Trophoblast cell (in vitro differentiated cells and primary cell): ENCODE data around the gene UBE2E2.

Experiments used
- DNase-seq, 2 donors: peaks; one replicate each; pipeline ENCODE4 v3.0.0-alpha.2; 2016
- H2AFZ ChIP-seq: 2 replicates; pipeline ENCODE4 v1.6.1; 2013; ENCODE audit warnings: low read length, moderate library complexity, mild to moderate bottlenecking; ENCODE audit not compliant: insufficient read depth, poor library complexity
- H2AK5ac ChIP-seq: 2 replicates; pipeline ENCODE4 v1.6.1; 2013; ENCODE audit warnings: mild to moderate bottlenecking, low read length
- H2BK120ac ChIP-seq: 2 replicates; pipeline ENCODE4 v1.6.1; 2013; ENCODE audit warnings: low read length, mild to moderate bottlenecking, moderate library complexity; ENCODE audit not compliant: insufficient read depth, poor library complexity
- H2BK12ac ChIP-seq: 2 replicates; pipeline ENCODE4 v1.6.1; 2013; ENCODE audit warnings: mild to moderate bottlenecking, low read length, moderate library complexity
- H2BK5ac ChIP-seq: 2 replicates; pipeline ENCODE4 v1.6.1; 2013; ENCODE audit warnings: low read length, low read depth, moderate library complexity, mild to moderate bottlenecking; ENCODE audit not compliant: poor library complexity
- H3K14ac ChIP-seq: 2 replicates; pipeline ENCODE4 v1.6.1; 2013; ENCODE audit warnings: mild to moderate bottlenecking, low read length
- H3K18ac ChIP-seq: 2 replicates; pipeline ENCODE4 v1.6.1; 2013; ENCODE audit warnings: mild to moderate bottlenecking, low read length
- H3K23ac ChIP-seq: 2 replicates; pipeline ENCODE4 v1.6.1; 2013; ENCODE audit warnings: low read length
- H3K27ac ChIP-seq: 2 replicates; pipeline ENCODE4 v1.5.1; 2013; ENCODE audit warnings: low read depth, mild to moderate bottlenecking, inconsistent platforms, low read length, moderate library complexity
- H3K27me3 ChIP-seq: 2 replicates; pipeline ENCODE4 v1.6.1; 2013; ENCODE audit warnings: inconsistent platforms, mild to moderate bottlenecking, low read length, moderate library complexity; ENCODE audit not compliant: insufficient read depth
- H3K36me3 ChIP-seq, 2 experiments: 1 replicate in 1 of 2; 2 replicates in 1 of 2; pipeline ENCODE4 v1.6.1; 2013; ENCODE audit warnings: low read length in 2 of 2, mild to moderate bottlenecking in 2 of 2, moderate library complexity in 1 of 2; ENCODE audit not compliant: insufficient read depth in 2 of 2, control insufficient read depth in 1 of 2
- H3K4ac ChIP-seq: 2 replicates; pipeline ENCODE4 v1.6.1; 2013; ENCODE audit warnings: low read depth, mild to moderate bottlenecking, low read length, moderate library complexity
- H3K4me1 ChIP-seq, 2 experiments: 1 replicate in 1 of 2; 2 replicates in 1 of 2; pipeline ENCODE4 v1.6.1; 2013; ENCODE audit warnings: low read length in 2 of 2, mild to moderate bottlenecking in 2 of 2, moderate library complexity in 1 of 2; ENCODE audit not compliant: insufficient read depth in 2 of 2, control insufficient read depth in 1 of 2
- H3K4me2 ChIP-seq: 2 replicates; pipeline ENCODE4 v1.6.1; 2013; ENCODE audit warnings: inconsistent platforms, mild to moderate bottlenecking, low read length, moderate library complexity
- H3K4me3 ChIP-seq: 2 replicates; pipeline ENCODE4 v1.5.1; 2013; ENCODE audit warnings: mild to moderate bottlenecking, low read depth, low read length, inconsistent platforms
- H3K79me1 ChIP-seq: one replicate; pipeline ENCODE4 v1.6.1; 2013; ENCODE audit warnings: low read length
- H3K79me2 ChIP-seq: 2 replicates; pipeline ENCODE4 v1.6.1; 2013; ENCODE audit warnings: low read length, mild to moderate bottlenecking; ENCODE audit not compliant: control insufficient read depth, insufficient read depth, poor library complexity
- H3K9ac ChIP-seq: 2 replicates; pipeline ENCODE4 v1.6.1; 2013; ENCODE audit warnings: mild to moderate bottlenecking, low read length
- H3K9me3 ChIP-seq: 2 replicates; pipeline ENCODE4 v1.6.1; 2013; ENCODE audit warnings: low read depth, mild to moderate bottlenecking, control low read depth, inconsistent platforms, low read length; ENCODE audit not compliant: insufficient read depth
- H4K12ac ChIP-seq: 2 replicates; pipeline ENCODE4 v1.6.1; 2013; ENCODE audit warnings: low read depth, mild to moderate bottlenecking, low read length, moderate library complexity
- H4K8ac ChIP-seq: 2 replicates; pipeline ENCODE4 v1.6.1; 2013; ENCODE audit warnings: low read depth, mild to moderate bottlenecking, low read length, moderate library complexity
- H4K91ac ChIP-seq: one replicate; pipeline ENCODE4 v1.6.1; 2013; ENCODE audit warnings: low read depth, mild to moderate bottlenecking, low read length, moderate library complexity
- WGBS: extraction: QIAGEN DNeasy Blood & Tissue Kit; methylation state at CpG from one replicate; pipeline ENCODE4 v1.1.7; 2013; ENCODE audit warnings: missing lambda C conversion rate; ENCODE audit not compliant: insufficient read length, insufficient coverage; ENCODE audit errors: extremely low coverage; 5-methylcytosine and 5-hydroxymethylcytosine counted together

UBE2E2 gene

DNA sequence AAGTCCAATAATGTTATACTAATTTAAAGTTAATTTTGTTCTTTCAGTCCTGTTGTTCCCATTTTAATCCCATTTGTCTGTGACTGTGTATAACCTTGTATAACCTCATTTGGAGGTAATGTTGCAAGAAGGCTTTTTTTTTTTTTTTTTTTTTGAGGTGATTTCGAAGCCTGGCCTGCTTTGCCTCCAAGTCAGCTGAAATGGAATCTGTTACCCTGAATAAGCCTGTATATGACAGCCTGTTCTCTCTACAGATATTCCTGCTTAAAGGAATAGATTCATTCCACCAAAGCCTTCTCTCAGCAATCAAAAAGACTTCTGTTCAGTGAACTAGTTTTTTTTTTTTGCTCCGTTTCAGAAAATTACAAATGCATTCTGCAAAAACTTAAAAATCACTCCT lies 330.9 kb downstream of the UBE2E2 start:
- Histone ChIP-seq H3K27ac (no peak overlapping the region), H3K79me2 (no peaks in the 10 kb centered on the region), H3K9ac (no peak overlapping the region), H3K9me3 (no peaks in the 10 kb centered on the region), H4K91ac (no peak overlapping the region), H3K23ac (no peak overlapping the region), H4K8ac (no peak overlapping the region), H2BK5ac (no peak overlapping the region), H3K18ac (no peak overlapping the region), H3K79me1 (no peaks in the 10 kb centered on the region), H3K4me3 (no peak overlapping the region), H2AK5ac (no peak overlapping the region), H2AFZ (no peak overlapping the region), H3K27me3 (no peaks in the 10 kb centered on the region), H3K4me1 (no peaks in the 10 kb centered on the region), H3K36me3 (no peaks in the 10 kb centered on the region), H2BK120ac (no peak overlapping the region), H3K4me2 (no peak overlapping the region), H3K4ac (no peak overlapping the region), H4K12ac (no peak overlapping the region), H3K14ac (no peak overlapping the region), H2BK12ac (no peak overlapping the region)
- DNase-seq = no peak
- WGBS = no CpG with 5 or more reads among the region's 2 CpGs

DNA sequence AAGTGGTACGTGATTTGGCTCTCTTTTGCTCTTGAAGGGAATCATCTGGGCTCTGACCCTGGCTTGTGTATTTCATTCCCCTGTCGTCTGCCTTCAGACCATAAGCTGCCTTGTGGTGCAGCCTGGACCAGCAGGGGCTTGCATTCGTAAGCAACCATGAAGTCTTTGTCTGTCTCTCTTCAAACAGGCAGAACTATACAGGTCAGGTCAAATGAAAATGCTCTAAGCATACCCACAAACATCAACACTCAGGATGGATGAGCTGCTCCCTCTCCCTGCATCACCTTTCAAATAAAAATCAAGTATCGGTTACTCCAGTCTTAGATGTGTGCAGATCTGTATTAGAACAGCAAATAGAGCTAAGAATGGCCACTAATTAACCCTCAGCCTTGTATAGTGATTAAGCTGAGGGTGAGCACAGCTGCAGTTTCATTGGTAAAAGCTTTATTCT lies 334.0 kb downstream of the UBE2E2 start:
- no CpG with 5 or more reads among the region's 4 CpGs for WGBS

DNA sequence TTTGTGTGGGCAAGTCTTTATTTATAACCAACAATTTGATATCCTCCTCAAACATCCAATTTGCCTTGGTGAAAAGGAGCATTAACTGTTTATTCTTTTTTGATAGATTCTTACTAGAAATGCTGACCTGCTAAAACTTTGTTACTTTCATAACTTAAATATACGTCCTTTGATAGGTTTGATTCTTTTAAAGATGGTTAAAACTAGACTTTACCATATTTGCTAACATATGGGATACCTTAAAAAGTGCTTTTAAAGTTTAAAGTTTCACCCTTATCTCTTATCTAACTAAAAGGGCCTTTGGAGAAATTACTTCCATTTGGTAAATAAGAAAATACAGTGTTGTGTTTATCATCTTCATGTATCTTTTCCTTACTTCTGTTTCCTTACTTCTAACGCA lies 336.1 kb downstream of the UBE2E2 start:
- no peak overlapping the region for H2BK12ac ChIP-seq
- no peak overlapping the region for H3K4ac ChIP-seq
- no peak overlapping the region for H2BK5ac ChIP-seq
- H3K9me3 ChIP-seq = no peaks in the 10 kb centered on the region
- H3K9ac ChIP-seq = no peak overlapping the region
- H2BK120ac ChIP-seq = no peak overlapping the region
- no peak overlapping the region for H3K23ac ChIP-seq
- H4K8ac ChIP-seq = no peak overlapping the region
- no peak for DNase-seq
- H3K36me3 ChIP-seq = no peaks in the 10 kb centered on the region
- no peak overlapping the region for H3K27ac ChIP-seq
- H3K14ac ChIP-seq = no peak overlapping the region
- H3K79me1 ChIP-seq = no peaks in the 10 kb centered on the region
- no peaks in the 10 kb centered on the region for H3K4me1 ChIP-seq
- no peak overlapping the region for H2AFZ ChIP-seq
- no CpG with 5 or more reads among the region's 2 CpGs for WGBS
- H3K18ac ChIP-seq = no peak overlapping the region
- H3K4me3 ChIP-seq = no peak overlapping the region
- no peak overlapping the region for H4K12ac ChIP-seq
- H4K91ac ChIP-seq = no peak overlapping the region
- no peaks in the 10 kb centered on the region for H3K27me3 ChIP-seq
- H3K79me2 ChIP-seq = no peaks in the 10 kb centered on the region
- H2AK5ac ChIP-seq = no peak overlapping the region
- no peak overlapping the region for H3K4me2 ChIP-seq

More for the DNA sequence above, 334.0 kb downstream of the UBE2E2 start:
- Histone ChIP-seq H3K4me1 (no peaks in the 10 kb centered on the region), H3K4me3 (no peak overlapping the region), H3K23ac (no peak overlapping the region), H3K9ac (no peak overlapping the region), H3K36me3 (no peaks in the 10 kb centered on the region), H3K14ac (no peak overlapping the region), H3K79me1 (no peaks in the 10 kb centered on the region), H3K4me2 (no peak overlapping the region), H3K27me3 (no peaks in the 10 kb centered on the region), H3K18ac (no peak overlapping the region), H4K8ac (no peak overlapping the region), H4K91ac (no peak overlapping the region), H2AFZ (no peak overlapping the region), H3K27ac (no peak overlapping the region), H2BK120ac (no peak overlapping the region), H3K79me2 (no peaks in the 10 kb centered on the region), H2BK5ac (no peak overlapping the region), H4K12ac (no peak overlapping the region), H3K4ac (no peak overlapping the region), H2BK12ac (no peak overlapping the region), H2AK5ac (no peak overlapping the region), H3K9me3 (no peaks in the 10 kb centered on the region)
- no peak for DNase-seq

DNA sequence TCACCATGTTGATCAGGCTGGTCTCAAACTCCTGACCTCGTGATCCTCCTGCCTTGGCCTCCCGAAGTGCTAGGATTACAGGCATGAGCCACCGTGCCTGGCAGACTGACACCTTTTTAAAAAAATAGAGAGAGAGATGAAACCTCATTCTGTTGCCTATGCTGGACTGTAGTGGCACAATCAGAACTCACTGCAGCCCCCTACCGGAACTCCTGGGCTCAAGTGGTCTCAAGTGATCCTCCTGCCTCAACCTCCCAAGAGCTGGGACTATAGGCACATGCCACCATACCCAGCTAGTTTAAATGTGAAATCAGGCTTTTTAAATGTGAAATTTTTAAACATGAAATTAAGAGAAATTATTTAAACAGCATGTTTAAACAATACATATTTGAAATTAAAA lies 337.5 kb downstream of the UBE2E2 start:
- Histone ChIP-seq H3K9me3 (no peaks in the 10 kb centered on the region), H3K9ac (no peak overlapping the region), H3K4me1 (no peaks in the 10 kb centered on the region), H3K23ac (no peak overlapping the region), H3K18ac (no peak overlapping the region), H2BK5ac (no peak overlapping the region), H2AK5ac (no peak overlapping the region), H3K27ac (no peak overlapping the region), H3K79me2 (no peaks in the 10 kb centered on the region), H3K4me3 (no peak overlapping the region), H2BK120ac (no peak overlapping the region), H4K12ac (no peak overlapping the region), H3K36me3 (no peaks in the 10 kb centered on the region), H4K8ac (no peak overlapping the region), H2AFZ (no peak overlapping the region), H4K91ac (no peak overlapping the region), H2BK12ac (no peak overlapping the region), H3K79me1 (no peaks in the 10 kb centered on the region), H3K14ac (no peak overlapping the region), H3K27me3 (no peaks in the 10 kb centered on the region), H3K4me2 (no peak overlapping the region), H3K4ac (no peak overlapping the region)
- DNase-seq = peak in 1 of 2 donors; percentile 10
- no CpG with 5 or more reads among the region's 4 CpGs for WGBS
